ENCODE data around the gene EMP2.
"Not testable (repeated sequence)": the region's sequence is repeated elsewhere in the genome, so short reads cannot be mapped to it uniquely, and the experiment has no call there.

DNA sequence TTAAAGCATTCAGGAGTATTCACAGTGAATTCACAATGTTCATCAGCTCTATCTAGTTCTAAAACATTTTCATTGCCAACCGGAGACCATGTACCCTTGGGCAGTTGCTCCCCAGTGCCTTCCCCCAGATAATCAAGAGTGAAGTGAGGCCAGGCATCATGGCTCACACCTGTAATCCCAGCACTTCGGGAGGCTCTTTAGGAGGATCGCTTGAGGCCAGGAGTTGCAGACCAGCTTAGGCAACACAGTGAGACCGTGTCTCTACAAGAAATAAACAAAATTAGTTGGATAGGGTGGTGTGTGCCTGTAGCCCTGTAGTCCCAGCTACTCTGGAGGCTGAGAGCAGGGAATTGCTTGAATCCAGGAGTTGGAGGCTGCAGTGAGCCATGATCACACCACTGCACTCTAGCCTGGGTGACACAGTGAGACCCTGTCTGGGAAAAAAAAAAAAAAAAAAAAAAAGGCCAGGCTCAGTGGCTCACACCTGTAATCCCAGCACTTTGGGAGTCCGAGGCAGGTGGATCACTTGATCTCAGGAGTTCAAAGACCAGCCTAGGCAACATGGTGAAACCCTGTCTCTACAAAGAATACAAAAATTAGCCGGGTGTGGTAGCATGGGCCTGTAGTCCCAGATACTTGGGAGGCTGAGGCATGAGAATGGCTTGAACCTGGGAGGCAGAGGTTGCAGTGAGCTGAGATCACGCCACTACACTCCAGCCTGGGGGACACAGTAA, 41.0 kb upstream of the EMP2 start:
- TF ChIP-seq, protein P1, sequence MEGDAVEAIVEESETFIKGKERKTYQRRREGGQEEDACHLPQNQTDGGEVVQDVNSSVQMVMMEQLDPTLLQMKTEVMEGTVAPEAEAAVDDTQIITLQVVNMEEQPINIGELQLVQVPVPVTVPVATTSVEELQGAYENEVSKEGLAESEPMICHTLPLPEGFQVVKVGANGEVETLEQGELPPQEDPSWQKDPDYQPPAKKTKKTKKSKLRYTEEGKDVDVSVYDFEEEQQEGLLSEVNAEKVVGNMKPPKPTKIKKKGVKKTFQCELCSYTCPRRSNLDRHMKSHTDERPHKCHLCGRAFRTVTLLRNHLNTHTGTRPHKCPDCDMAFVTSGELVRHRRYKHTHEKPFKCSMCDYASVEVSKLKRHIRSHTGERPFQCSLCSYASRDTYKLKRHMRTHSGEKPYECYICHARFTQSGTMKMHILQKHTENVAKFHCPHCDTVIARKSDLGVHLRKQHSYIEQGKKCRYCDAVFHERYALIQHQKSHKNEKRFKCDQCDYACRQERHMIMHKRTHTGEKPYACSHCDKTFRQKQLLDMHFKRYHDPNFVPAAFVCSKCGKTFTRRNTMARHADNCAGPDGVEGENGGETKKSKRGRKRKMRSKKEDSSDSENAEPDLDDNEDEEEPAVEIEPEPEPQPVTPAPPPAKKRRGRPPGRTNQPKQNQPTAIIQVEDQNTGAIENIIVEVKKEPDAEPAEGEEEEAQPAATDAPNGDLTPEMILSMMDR (IDR thresholded peaks at IDR 0.05; ENCODE audit: low read depth, low read length): not testable (repeated sequence)
- not testable (repeated sequence) for TF ChIP-seq EZH2phosphoT487 (IDR thresholded peaks at IDR 0.05; ENCODE audit: low read depth)

Data from OCI-LY3 (cell line).